Endothelial cell of umbilical vein (primary cell): ENCODE data around the gene NEUROD1. TPM values are rescaled to one million over a fixed set of nuclear protein-coding genes. Genes with fewer than 3 reads are reported as not detected.

ENCODE experiments used
- BruUV-seq: library from RNA; stranded (reverse); fragments of 400-500 nt; replicated peaks from 2 replicates; lab custom pipeline; 2021; lab: Mats Ljungman, UMichigan
- CTCF ChIA-PET: fragments of 300-600, 350-600 bp; sonication (Branson Sonifier 250); formaldehyde crosslinking; loops from one replicate; lab custom pipeline; 2021; ENCODE audit warnings: antibody characterized with exemption, inconsistent platforms; lab: Charles Lee
- POLR2A ChIA-PET: fragments of 300-600, 350-600 bp; sonication (Branson Sonifier 250); formaldehyde crosslinking; loops from one replicate; lab custom pipeline; 2021; ENCODE audit warnings: antibody characterized with exemption, inconsistent platforms; lab: Charles Lee
- DNase-seq: peaks from one replicate; pipeline ENCODE4 v3.0.0-alpha.2; 2011; ENCODE audit warnings: low read depth, low spot score
- FAIRE-seq: peaks from 2 replicates; lab custom pipeline; 2011; peaks lifted over from hg19 to GRCh38; lab: Jason Lieb, UNC
- H2AFZ ChIP-seq: 2 replicates; pipeline ENCODE4 v1.6.0; 2012; ENCODE audit warnings: low read depth, low read length, control low read depth, inconsistent platforms
- H3K27ac ChIP-seq: 2 replicates; pipeline ENCODE4 v1.5.1; 2011; ENCODE audit warnings: low read depth, mild to moderate bottlenecking, control low read depth, low read length, moderate library complexity; ENCODE audit not compliant: insufficient read depth
- H3K27me3 ChIP-seq, 2 experiments: 2 replicates each; pipeline versions ENCODE4 v1.6.0 to v1.6.1; 2011; ENCODE audit warnings: low read length in 2 of 2, mixed read lengths in 1 of 2; ENCODE audit not compliant: control insufficient read depth in 2 of 2, insufficient read depth in 2 of 2
- H3K36me3 ChIP-seq, 2 experiments: 2 replicates in 1 of 2; 3 replicates in 1 of 2; pipeline ENCODE4 v1.5.1; 2011; ENCODE audit warnings: low read length in 2 of 2, mild to moderate bottlenecking in 1 of 2, moderate library complexity in 1 of 2; ENCODE audit not compliant: control insufficient read depth in 2 of 2, insufficient read depth in 2 of 2; ENCODE audit errors: extremely low read depth in 1 of 2
- H3K4me1 ChIP-seq: 3 replicates; pipeline ENCODE4 v1.5.1; 2011; ENCODE audit warnings: mild to moderate bottlenecking, low read length; ENCODE audit not compliant: control insufficient read depth, insufficient read depth; ENCODE audit errors: extremely low read depth
- H3K4me2 ChIP-seq: 2 replicates; pipeline ENCODE4 v1.6.1; 2011; ENCODE audit warnings: low read length, control low read depth, mixed read lengths; ENCODE audit not compliant: insufficient read depth
- H3K4me3 ChIP-seq, 3 experiments: fragments of 200-600 bp in 1 of 3; sonication (generic), shearing (Covaris generic) in 1 of 3; replicated peaks in 1 of 3; 2 replicates each; pipeline ENCODE4 v1.5.1; 2011 to 2016; ENCODE audit warnings: control low read depth in 3 of 3, low read length in 3 of 3, mild to moderate bottlenecking in 2 of 3, inconsistent platforms in 1 of 3, low read depth in 1 of 3, moderate library complexity in 1 of 3; ENCODE audit not compliant: insufficient read depth in 1 of 3
- H3K79me2 ChIP-seq: 2 replicates; pipeline ENCODE4 v1.6.0; 2012; ENCODE audit warnings: low read length, inconsistent platforms; ENCODE audit not compliant: control insufficient read depth, insufficient read depth
- H3K9ac ChIP-seq: replicated peaks from 2 replicates; pipeline ENCODE3; 2011; ENCODE audit warnings: low read length, control low read depth; ENCODE audit not compliant: insufficient read depth; ENCODE audit errors: extremely low read depth
- H3K9me1 ChIP-seq: replicated peaks from 3 replicates; pipeline ENCODE4 v1.6.0; 2011; ENCODE audit warnings: mild to moderate bottlenecking, low read length; ENCODE audit not compliant: control insufficient read depth, insufficient read depth; ENCODE audit errors: extremely low read depth
- H3K9me3 ChIP-seq: replicated peaks from 2 replicates; pipeline ENCODE4 v1.5.1; 2012; ENCODE audit warnings: low read length, inconsistent platforms; ENCODE audit not compliant: control insufficient read depth, insufficient read depth
- H4K20me1 ChIP-seq: replicated peaks from 2 replicates; pipeline ENCODE3; 2011; ENCODE audit warnings: mild to moderate bottlenecking, low read length; ENCODE audit not compliant: control insufficient read depth, insufficient read depth; ENCODE audit errors: extremely low read depth
- CTCF ChIP-seq, 2 donors: IDR thresholded peaks; 1 replicate in 1 of 2; 2 replicates in 1 of 2; pipeline ENCODE4 v1.5.1; 2011; ENCODE audit warnings: low read length in 2 of 2, mild to moderate bottlenecking in 2 of 2, moderate library complexity in 2 of 2, control low read depth in 1 of 2, inconsistent platforms in 1 of 2, low read depth in 1 of 2; ENCODE audit not compliant: insufficient read depth in 1 of 2; ENCODE audit errors: extremely low read depth in 1 of 2
- EZH2 ChIP-seq: IDR thresholded peaks from 2 replicates; pipeline ENCODE4 v1.6.1; 2012; ENCODE audit warnings: borderline replicate concordance, low read depth, mild to moderate bottlenecking, moderate library complexity, low read length, inconsistent platforms; ENCODE audit not compliant: severe bottlenecking
- FOS ChIP-seq: IDR thresholded peaks from 2 replicates; pipeline ENCODE4 v1.6.1; 2011; ENCODE audit warnings: mild to moderate bottlenecking, low read length, moderate library complexity, borderline replicate concordance; ENCODE audit not compliant: insufficient read depth
- GATA2 ChIP-seq: IDR thresholded peaks from 2 replicates; pipeline ENCODE4 v1.7.0; 2011; ENCODE audit warnings: low read depth, mild to moderate bottlenecking, moderate library complexity, mixed read lengths, low read length; ENCODE audit not compliant: insufficient read length, insufficient read depth
- JUN ChIP-seq: IDR thresholded peaks from 2 replicates; pipeline ENCODE4 v1.6.1; 2011; ENCODE audit warnings: borderline replicate concordance, low read depth; ENCODE audit not compliant: insufficient read length, insufficient read depth
- MYC ChIP-seq: IDR thresholded peaks from one replicate; pipeline ENCODE4 v1.6.1; 2011; ENCODE audit warnings: mild to moderate bottlenecking, low read depth, low read length
- POLR2A ChIP-seq: IDR thresholded peaks from 2 replicates; pipeline ENCODE4 v1.6.1; 2012; ENCODE audit warnings: low read depth, mild to moderate bottlenecking, control low read depth, low read length
- POLR2AphosphoS5 ChIP-seq: IDR thresholded peaks from 2 replicates; pipeline ENCODE4 v1.6.1; 2012; ENCODE audit warnings: low read depth, mild to moderate bottlenecking, control low read depth, low read length, moderate library complexity; ENCODE audit not compliant: insufficient read depth
- dilution Hi-C: fragments of 300-500 bp; cut with MboI; formaldehyde crosslinking; loops from one replicate; pipeline ENCODE4 v1.15.0; 2019; ENCODE audit warnings: low sequenced_read_pairs; ENCODE audit not compliant: extremely low pct_ligation_motif_present
- intact Hi-C: fragments of 100-400 bp; cut with micrococcal nuclease; formaldehyde crosslinking; loops from one replicate; pipeline ENCODE4 v1.10.0; 2022
- polyA plus RNA-seq, 4 experiments: library from polyadenylated mRNA; depleted of rRNA in 3 of 4; stranded (reverse) in 3 of 4; unstranded in 1 of 4; fragments of >200 nt; gene quantifications; 2 replicates each; pipeline versions ENCODE4 v1.2.1 to v1.2.3, GENCODE V29; 2011 to 2012; ENCODE audit warnings: missing spikeins in 1 of 4
- total RNA-seq: library from RNA; stranded (reverse); gene quantifications from 2 replicates; pipeline ENCODE4 v1.2.3, GENCODE V29; 2021
- TF ChIP-seq, protein P1 (sequence below): IDR thresholded peaks from 2 replicates; pipeline ENCODE4 v1.6.1; 2011; ENCODE audit not compliant: insufficient read depth, insufficient read length

The NEUROD1 gene
- total and polyA plus RNA-seq, 2 donors (not counting 3 experiments of a cell fraction or from before 2014, with no cell fraction given), result not detected

- H3K9me3 ChIP-seq, result no peaks in the 10 kb centered on the region
- ChIA-PET POLR2A (no interaction called here), CTCF (interaction anchor here (1.1 to 1.8 kb wide), 6 partner anchors 8 to 419 kb away, joined by 3 to 7 read pairs (median 4); no protein-coding TSS in a partner anchor)
- peaks cover 27 to 48% of the 10 kb centered on the region in 2 experiments for H3K27me3 ChIP-seq
- no peak overlapping the region for H3K27ac ChIP-seq
- DNase-seq, result no peak
- H3K4me1 ChIP-seq, result no peaks in the 10 kb centered on the region
- H3K4me3 ChIP-seq, result no peak overlapping the region
- H3K9ac ChIP-seq, result no peak overlapping the region
- intact Hi-C loops (no loop called here), dilution Hi-C loops (no loop called here)
- no peaks in the 10 kb centered on the region for H3K79me2 ChIP-seq
- H2AFZ ChIP-seq, result no peak overlapping the region
- no peaks in the 10 kb centered on the region for H3K9me1 ChIP-seq
- TF ChIP-seq GATA2 (no peak), EZH2 (no peak), POLR2AphosphoS5 (no peak), JUN (no peak), FOS (no peak), POLR2A (no peak), CTCF (IDR thresholded peaks at IDR 0.05; ENCODE audit: extremely low read depth in 1 of 2, insufficient read depth in 1 of 2, low read depth in 1 of 2, low read length in 2 of 2) (no peak), MYC (no peak)
- TF ChIP-seq, protein P1, sequence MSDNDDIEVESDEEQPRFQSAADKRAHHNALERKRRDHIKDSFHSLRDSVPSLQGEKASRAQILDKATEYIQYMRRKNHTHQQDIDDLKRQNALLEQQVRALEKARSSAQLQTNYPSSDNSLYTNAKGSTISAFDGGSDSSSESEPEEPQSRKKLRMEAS, result no peak
- no peak overlapping the region for H3K4me2 ChIP-seq
- no peak for FAIRE-seq
- no peaks in the 10 kb centered on the region for H4K20me1 ChIP-seq
- no peaks in the 10 kb centered on the region for H3K36me3 ChIP-seq
- BruUV-seq, result no TSS peak
Measured at GRCh38 chr2:181658444-181658843, 21.9 kb downstream of the NEUROD1 start.
